ENCODE data around the gene CELF2. TPM values are rescaled to one million over a fixed set of nuclear protein-coding genes. Genes with fewer than 3 reads are reported as not detected.

The CELF2 gene
- total RNA-seq, 4 donors from 2014 or later, result 30.0 to 56.6 (median 43.3) TPM

- Histone ChIP-seq H3K27me3 (no peaks in the 10 kb centered on the region), H3K36me3 (no peaks in the 10 kb centered on the region), H3K27ac (no peak overlapping the region), H3K4me3 (no peak overlapping the region), H3K4me1 (peaks cover 25 to 26% of the 10 kb centered on the region in 2 donors), H3K9me3 (no peaks in the 10 kb centered on the region)
- in situ Hi-C loops (cut with MboI; ENCODE audit: low sequenced_read_pairs in 4 of 4) (no loop called here), intact Hi-C loops (cut with DNase I; ENCODE audit: low total_unique reads) (no loop called here)
- DNase-seq, result no peak
- no peak for ATAC-seq
- TF ChIP-seq CTCF (IDR thresholded peaks at IDR 0.05 in 4 of 5, conservative IDR thresholded peaks at IDR 0.05 in 1 of 5), result no peak
- no peak for TF ChIP-seq POLR2A (IDR thresholded peaks at IDR 0.05)
Measured at GRCh38 chr10:11208908-11209829, 191.5 kb downstream of the CELF2 start.

- in situ Hi-C loops (cut with MboI; ENCODE audit: low sequenced_read_pairs in 4 of 4) (no loop called here), intact Hi-C loops (cut with DNase I; ENCODE audit: low total_unique reads) (no loop called here)
- peaks cover 25 to 26% of the 10 kb centered on the region in 2 donors for H3K4me1 ChIP-seq
Measured at GRCh38 chr10:11209830-11210181, 192.1 kb downstream of the CELF2 start.

GRCh38 chr10:11210211-11210922 lies 192.7 kb downstream of the CELF2 start:
- no peak overlapping the region for H3K4me3 ChIP-seq
- H3K9me3 ChIP-seq, result no peaks in the 10 kb centered on the region
- ATAC-seq (peak; percentile 25 to 37), DNase-seq (no peak)
- intact Hi-C loops (cut with DNase I; ENCODE audit: low total_unique reads) (no loop called here), in situ Hi-C loops (cut with MboI; ENCODE audit: low sequenced_read_pairs in 4 of 4) (no loop called here)
- H3K27me3 ChIP-seq, result no peaks in the 10 kb centered on the region
- TF ChIP-seq CTCF (IDR thresholded peaks at IDR 0.05 in 4 of 5, conservative IDR thresholded peaks at IDR 0.05 in 1 of 5) (no peak), POLR2A (IDR thresholded peaks at IDR 0.05) (no peak)
- no peak overlapping the region for H3K27ac ChIP-seq
- H3K4me1 ChIP-seq, result peaks cover 25 to 26% of the 10 kb centered on the region in 2 donors
- no peaks in the 10 kb centered on the region for H3K36me3 ChIP-seq

More at GRCh38 chr10:11209830-11210181, 192.1 kb downstream of the CELF2 start:
- Histone ChIP-seq H3K9me3 (no peaks in the 10 kb centered on the region), H3K27me3 (no peaks in the 10 kb centered on the region), H3K4me3 (no peak overlapping the region), H3K36me3 (no peaks in the 10 kb centered on the region), H3K27ac (no peak overlapping the region)
- DNase-seq (no peak), ATAC-seq (no peak)
- no peak for TF ChIP-seq POLR2A (IDR thresholded peaks at IDR 0.05)
- TF ChIP-seq CTCF (IDR thresholded peaks at IDR 0.05 in 4 of 5, conservative IDR thresholded peaks at IDR 0.05 in 1 of 5), result no peak

GRCh38 chr10:11212288-11213085 lies 194.8 kb downstream of the CELF2 start:
- no peak for ATAC-seq
- no peaks in the 10 kb centered on the region for H3K27me3 ChIP-seq
- no peak overlapping the region for H3K27ac ChIP-seq
- H3K9me3 ChIP-seq, result no peaks in the 10 kb centered on the region
- DNase-seq, result no peak
- no peaks in the 10 kb centered on the region for H3K36me3 ChIP-seq
- H3K4me3 ChIP-seq, result no peak overlapping the region
- TF ChIP-seq CTCF (IDR thresholded peaks at IDR 0.05 in 4 of 5, conservative IDR thresholded peaks at IDR 0.05 in 1 of 5) (no peak), POLR2A (IDR thresholded peaks at IDR 0.05) (no peak)
- in situ Hi-C loops (cut with MboI; ENCODE audit: low sequenced_read_pairs in 4 of 4) (no loop called here), intact Hi-C loops (cut with DNase I; ENCODE audit: low total_unique reads) (no loop called here)
- peaks cover 24 to 25% of the 10 kb centered on the region in 2 donors for H3K4me1 ChIP-seq
